WTC11 (cell line): ENCODE results near the gene YLPM1. TPM values are rescaled to one million over a fixed set of nuclear protein-coding genes. Genes with fewer than 3 reads are reported as not detected.

Source experiments
- ATF2 ChIP-seq: sonication (generic); formaldehyde crosslinking; IDR thresholded peaks from 2 replicates; pipeline ENCODE4 v1.8.1; 2022; ENCODE audit warnings: low read depth, missing genetic modification reagents, borderline replicate concordance
- CREM ChIP-seq: sonication (generic); formaldehyde crosslinking; IDR thresholded peaks from 2 replicates; pipeline ENCODE4 v1.8.1; 2022; ENCODE audit warnings: mild to moderate bottlenecking, missing genetic modification reagents, moderate library complexity
- CTCF ChIP-seq: fragments of 200-600 bp; IDR thresholded peaks from 2 replicates; pipeline ENCODE4 v1.8.0; 2022; ENCODE audit warnings: antibody characterized with exemption
- ELF4 ChIP-seq: sonication (generic); formaldehyde crosslinking; IDR thresholded peaks from 2 replicates; pipeline ENCODE4 v1.8.1; 2022; ENCODE audit warnings: low read depth, mild to moderate bottlenecking, moderate library complexity, missing genetic modification reagents
- ERG ChIP-seq: fragments of 250-450 bp; sonication (Bioruptor Pico); IDR thresholded peaks from 2 replicates; pipeline ENCODE4 v1.8.0; 2021; ENCODE audit warnings: mild to moderate bottlenecking
- FOXK1 ChIP-seq: sonication (generic); formaldehyde crosslinking; IDR thresholded peaks from 2 replicates; pipeline ENCODE4 v1.8.0; 2022; ENCODE audit warnings: mild to moderate bottlenecking, moderate library complexity, missing genetic modification reagents
- MLX ChIP-seq: sonication (generic); formaldehyde crosslinking; IDR thresholded peaks from 2 replicates; pipeline ENCODE4 v1.8.1; 2023; ENCODE audit warnings: mild to moderate bottlenecking, missing genetic modification reagents, moderate library complexity
- PRDM15 ChIP-seq: sonication (generic); formaldehyde crosslinking; IDR thresholded peaks from 2 replicates; pipeline ENCODE4 v1.8.0; 2022; ENCODE audit warnings: missing genetic modification reagents
- TCF7 ChIP-seq: sonication (generic); formaldehyde crosslinking; IDR thresholded peaks from 2 replicates; pipeline ENCODE4 v1.8.0; 2022; ENCODE audit warnings: mild to moderate bottlenecking, low read depth, missing genetic modification reagents, moderate library complexity
- TEAD1 ChIP-seq: sonication (generic); formaldehyde crosslinking; IDR thresholded peaks from 2 replicates; pipeline ENCODE4 v1.8.0; 2022; ENCODE audit warnings: mild to moderate bottlenecking, missing genetic modification reagents
- ZNF263 ChIP-seq: sonication (generic); formaldehyde crosslinking; IDR thresholded peaks from 2 replicates; pipeline ENCODE4 v1.8.1; 2022; ENCODE audit warnings: low read depth, mild to moderate bottlenecking, moderate library complexity, missing genetic modification reagents
- ZNF416 ChIP-seq: fragments of 250-450 bp; sonication (Bioruptor Pico); IDR thresholded peaks from 2 replicates; pipeline ENCODE4 v1.9.0; 2021; ENCODE audit warnings: mild to moderate bottlenecking, inconsistent platforms
- total RNA-seq: library from RNA; stranded (reverse); gene quantifications from 3 replicates; pipeline ENCODE4 v1.2.3, GENCODE V29; 2021
- TF ChIP-seq, protein P1 (sequence below): sonication (generic); formaldehyde crosslinking; IDR thresholded peaks from 2 replicates; pipeline ENCODE4 v1.8.0; 2023; ENCODE audit warnings: missing genetic modification reagents
- TF ChIP-seq, protein P2 (sequence below): sonication (generic); formaldehyde crosslinking; IDR thresholded peaks from 2 replicates; pipeline ENCODE4 v1.8.1; 2022; ENCODE audit warnings: mild to moderate bottlenecking, missing genetic modification reagents, moderate library complexity, borderline replicate concordance
- TF ChIP-seq, protein P3 (sequence below): sonication (generic); formaldehyde crosslinking; conservative IDR thresholded peaks from 2 replicates; pipeline ENCODE4 v1.8.1; 2022; ENCODE audit warnings: mild to moderate bottlenecking, missing genetic modification reagents
- TF ChIP-seq, protein P4 (sequence below): sonication (generic); formaldehyde crosslinking; IDR thresholded peaks from 2 replicates; pipeline ENCODE4 v1.8.0; 2023; ENCODE audit warnings: missing genetic modification reagents, mild to moderate bottlenecking, borderline replicate concordance

Gene YLPM1
- total RNA-seq, 1 experiment from 2014 or later, result 66.6 TPM

- TF ChIP-seq PRDM15 (CRISPR knock-in tag) (no peak), TEAD1 (CRISPR knock-in tag) (no peak), CREM (no peak), ZNF263 (no peak), FOXK1 (CRISPR knock-in tag) (no peak), CTCF (no peak), ELF4 (no peak), ERG (CRISPR knock-in tag) (no peak), MLX (no peak), ATF2 (CRISPR knock-in tag) (no peak), ZNF416 (CRISPR knock-in tag) (no peak), TCF7 (CRISPR knock-in tag) (no peak)
- TF ChIP-seq, protein P1, sequence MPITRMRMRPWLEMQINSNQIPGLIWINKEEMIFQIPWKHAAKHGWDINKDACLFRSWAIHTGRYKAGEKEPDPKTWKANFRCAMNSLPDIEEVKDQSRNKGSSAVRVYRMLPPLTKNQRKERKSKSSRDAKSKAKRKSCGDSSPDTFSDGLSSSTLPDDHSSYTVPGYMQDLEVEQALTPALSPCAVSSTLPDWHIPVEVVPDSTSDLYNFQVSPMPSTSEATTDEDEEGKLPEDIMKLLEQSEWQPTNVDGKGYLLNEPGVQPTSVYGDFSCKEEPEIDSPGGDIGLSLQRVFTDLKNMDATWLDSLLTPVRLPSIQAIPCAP (CRISPR knock-in tag), result no peak
- TF ChIP-seq, protein P2, sequence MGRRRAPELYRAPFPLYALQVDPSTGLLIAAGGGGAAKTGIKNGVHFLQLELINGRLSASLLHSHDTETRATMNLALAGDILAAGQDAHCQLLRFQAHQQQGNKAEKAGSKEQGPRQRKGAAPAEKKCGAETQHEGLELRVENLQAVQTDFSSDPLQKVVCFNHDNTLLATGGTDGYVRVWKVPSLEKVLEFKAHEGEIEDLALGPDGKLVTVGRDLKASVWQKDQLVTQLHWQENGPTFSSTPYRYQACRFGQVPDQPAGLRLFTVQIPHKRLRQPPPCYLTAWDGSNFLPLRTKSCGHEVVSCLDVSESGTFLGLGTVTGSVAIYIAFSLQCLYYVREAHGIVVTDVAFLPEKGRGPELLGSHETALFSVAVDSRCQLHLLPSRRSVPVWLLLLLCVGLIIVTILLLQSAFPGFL, result no peak
- TF ChIP-seq, protein P3, sequence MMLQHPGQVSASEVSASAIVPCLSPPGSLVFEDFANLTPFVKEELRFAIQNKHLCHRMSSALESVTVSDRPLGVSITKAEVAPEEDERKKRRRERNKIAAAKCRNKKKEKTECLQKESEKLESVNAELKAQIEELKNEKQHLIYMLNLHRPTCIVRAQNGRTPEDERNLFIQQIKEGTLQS (CRISPR knock-in tag), result no peak
- TF ChIP-seq, protein P4, sequence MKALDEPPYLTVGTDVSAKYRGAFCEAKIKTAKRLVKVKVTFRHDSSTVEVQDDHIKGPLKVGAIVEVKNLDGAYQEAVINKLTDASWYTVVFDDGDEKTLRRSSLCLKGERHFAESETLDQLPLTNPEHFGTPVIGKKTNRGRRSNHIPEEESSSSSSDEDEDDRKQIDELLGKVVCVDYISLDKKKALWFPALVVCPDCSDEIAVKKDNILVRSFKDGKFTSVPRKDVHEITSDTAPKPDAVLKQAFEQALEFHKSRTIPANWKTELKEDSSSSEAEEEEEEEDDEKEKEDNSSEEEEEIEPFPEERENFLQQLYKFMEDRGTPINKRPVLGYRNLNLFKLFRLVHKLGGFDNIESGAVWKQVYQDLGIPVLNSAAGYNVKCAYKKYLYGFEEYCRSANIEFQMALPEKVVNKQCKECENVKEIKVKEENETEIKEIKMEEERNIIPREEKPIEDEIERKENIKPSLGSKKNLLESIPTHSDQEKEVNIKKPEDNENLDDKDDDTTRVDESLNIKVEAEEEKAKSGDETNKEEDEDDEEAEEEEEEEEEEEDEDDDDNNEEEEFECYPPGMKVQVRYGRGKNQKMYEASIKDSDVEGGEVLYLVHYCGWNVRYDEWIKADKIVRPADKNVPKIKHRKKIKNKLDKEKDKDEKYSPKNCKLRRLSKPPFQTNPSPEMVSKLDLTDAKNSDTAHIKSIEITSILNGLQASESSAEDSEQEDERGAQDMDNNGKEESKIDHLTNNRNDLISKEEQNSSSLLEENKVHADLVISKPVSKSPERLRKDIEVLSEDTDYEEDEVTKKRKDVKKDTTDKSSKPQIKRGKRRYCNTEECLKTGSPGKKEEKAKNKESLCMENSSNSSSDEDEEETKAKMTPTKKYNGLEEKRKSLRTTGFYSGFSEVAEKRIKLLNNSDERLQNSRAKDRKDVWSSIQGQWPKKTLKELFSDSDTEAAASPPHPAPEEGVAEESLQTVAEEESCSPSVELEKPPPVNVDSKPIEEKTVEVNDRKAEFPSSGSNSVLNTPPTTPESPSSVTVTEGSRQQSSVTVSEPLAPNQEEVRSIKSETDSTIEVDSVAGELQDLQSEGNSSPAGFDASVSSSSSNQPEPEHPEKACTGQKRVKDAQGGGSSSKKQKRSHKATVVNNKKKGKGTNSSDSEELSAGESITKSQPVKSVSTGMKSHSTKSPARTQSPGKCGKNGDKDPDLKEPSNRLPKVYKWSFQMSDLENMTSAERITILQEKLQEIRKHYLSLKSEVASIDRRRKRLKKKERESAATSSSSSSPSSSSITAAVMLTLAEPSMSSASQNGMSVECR (CRISPR knock-in tag), result no peak
Measured at GRCh38 chr14:74807853-74808545, 44.9 kb downstream of the YLPM1 start (continued).
